Epithelial cell of prostate (primary cell): ENCODE results near the gene RNF145.

Experiments
- DNase-seq: peaks from one replicate; pipeline ENCODE4 v3.0.0-alpha.2; 2011; ENCODE audit warnings: low read depth, low spot score
- H3K27ac ChIP-seq: fragments of 450-650 bp; 2 replicates; pipeline ENCODE4 v1.5.1; 2017; ENCODE audit warnings: mild to moderate bottlenecking

The RNF145 gene

DNA sequence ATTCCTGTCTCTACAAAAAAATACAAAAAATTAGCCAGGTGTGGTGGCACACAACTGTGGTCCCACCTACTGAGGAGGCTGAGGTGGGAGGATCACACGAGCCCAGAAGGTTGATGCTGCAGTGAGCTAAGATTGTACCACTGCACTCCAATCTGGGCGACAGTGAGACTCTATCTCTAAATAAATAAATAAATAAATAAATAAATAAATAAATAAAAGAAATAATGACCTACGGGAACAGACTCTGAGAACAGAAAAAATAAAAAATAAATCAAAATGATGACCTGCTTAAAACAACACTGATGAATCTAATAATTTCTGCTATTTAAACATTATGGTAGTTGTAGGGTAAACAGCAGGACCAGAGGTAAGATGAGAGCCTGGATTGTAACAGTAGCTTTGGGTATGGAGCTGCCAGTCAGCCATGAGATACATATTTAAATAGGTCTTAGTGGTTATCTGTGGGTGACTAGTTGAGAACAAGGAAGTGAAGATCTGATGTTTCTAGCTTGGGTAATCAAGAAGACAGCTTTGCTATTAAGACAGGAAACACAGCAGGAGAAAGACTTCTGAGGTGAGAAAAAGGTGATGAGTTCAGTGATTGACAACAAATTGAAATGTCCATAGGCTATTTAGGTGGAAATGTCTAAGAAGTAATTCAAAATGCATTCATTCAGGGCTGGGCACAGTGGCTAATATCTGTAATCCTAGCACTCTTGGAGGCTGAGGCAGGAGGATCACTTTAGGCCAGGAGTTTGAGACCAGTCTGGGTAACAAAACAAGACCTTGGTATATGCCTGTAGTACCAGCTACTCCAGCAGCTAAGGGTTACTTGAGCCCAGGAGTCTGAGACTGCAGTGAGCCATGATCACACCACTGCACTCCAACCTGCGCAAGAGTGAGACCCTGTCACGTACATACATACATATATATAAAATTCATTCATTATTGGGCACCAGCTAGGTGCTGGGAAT is 11.0 kb downstream of the RNF145 start:
- DNase-seq = no peak
- no peak overlapping the region for H3K27ac ChIP-seq

DNA sequence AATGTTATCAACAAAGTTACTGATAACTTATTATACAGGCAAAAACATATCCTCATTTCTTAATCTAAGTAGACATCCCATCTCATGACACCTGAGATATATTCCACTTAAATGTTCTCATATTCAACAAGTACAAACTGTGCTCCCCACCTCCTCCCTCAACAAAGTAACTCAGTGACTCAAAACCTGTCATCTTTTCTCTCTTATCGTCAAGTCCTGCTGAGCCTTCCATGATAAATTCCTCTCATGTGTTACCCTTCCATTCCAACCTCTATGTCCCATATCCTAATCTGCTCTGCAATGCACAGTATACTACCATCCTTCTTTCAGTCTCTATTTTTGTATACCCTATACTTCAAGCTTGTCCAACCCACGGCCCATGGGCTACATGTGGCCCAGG is 13.6 kb downstream of the RNF145 start:
- no peak overlapping the region for H3K27ac ChIP-seq
- no peak for DNase-seq

DNA sequence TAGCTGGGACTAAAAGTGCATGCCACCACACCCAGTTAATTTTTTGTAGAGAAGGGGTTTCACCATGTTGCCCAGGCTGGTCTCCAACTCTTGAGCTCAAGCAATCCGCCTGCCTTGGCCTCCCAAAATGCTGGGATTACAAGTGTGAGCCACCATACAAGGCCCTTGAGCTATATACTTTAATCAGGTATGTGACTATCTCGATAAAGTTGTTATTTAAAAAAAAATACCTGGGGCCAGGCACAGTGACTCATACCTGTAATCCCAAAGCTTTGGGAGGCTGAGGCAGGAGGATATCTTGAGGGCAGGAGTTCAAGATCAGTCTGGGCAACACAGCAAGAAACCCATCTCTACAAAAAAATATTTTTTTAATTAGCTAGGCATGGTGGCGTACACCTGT is 19.2 kb downstream of the RNF145 start:
- no peak for DNase-seq
- peak overlapping the region; percentile 1 for H3K27ac ChIP-seq

DNA sequence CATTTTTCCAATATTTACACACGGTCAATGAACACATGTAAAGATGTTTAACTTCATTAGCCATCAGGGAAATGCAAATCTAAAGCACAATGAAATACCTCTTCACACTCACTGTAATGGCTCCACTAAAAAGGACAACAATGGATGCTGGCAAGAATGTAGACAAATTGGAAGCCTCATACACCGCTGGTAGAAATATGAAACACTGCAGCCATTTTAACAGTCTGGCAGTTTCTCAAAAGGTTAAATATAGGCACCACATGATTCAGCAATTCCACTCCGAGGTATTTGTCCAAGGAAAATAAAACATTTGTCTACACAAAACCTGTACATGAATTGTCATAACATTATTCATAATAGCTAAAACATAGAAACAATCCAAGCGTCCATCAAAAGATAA is 20.0 kb downstream of the RNF145 start:
- H3K27ac ChIP-seq = peak overlapping the region; percentile 1
- DNase-seq = no peak

DNA sequence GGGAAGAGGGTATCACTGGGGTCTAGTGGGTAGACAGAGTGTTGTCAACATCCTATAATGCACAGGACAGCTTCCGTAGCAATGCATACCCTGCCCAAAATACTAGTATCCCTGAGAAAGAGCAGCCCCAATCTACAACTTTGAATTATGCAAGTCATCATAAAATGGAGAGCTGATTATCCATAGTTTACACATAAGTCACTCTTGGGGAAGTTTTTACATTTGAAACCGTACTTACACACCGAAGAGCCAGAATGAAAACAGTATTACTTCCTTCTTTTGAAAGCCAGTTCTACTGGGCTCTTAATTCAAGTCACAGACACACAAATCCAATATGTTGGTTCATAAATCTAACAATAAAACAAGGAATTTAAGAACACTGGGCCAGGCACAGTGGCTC is 21.6 kb downstream of the RNF145 start:
- peak overlapping the region; percentile 49 for H3K27ac ChIP-seq
- no peak for DNase-seq

DNA sequence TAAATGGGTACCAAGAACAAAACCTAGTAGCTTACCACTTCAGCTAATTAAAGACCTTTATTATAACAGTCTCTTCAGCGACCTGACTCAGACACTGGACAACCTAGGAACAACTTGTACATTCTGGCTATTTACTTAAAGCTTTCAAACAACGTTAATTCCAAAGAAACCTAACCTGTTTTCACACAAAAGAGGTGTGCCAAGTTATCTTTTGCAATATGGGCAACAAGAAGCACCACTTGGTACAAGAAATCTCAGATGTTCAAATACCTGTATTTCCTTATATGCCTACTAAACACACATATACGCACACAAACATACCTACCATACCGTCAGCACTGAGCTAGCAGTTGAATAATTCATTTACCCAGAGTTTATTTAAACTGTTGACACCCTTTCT is 23.0 kb downstream of the RNF145 start:
- DNase-seq = no peak
- peak overlapping the region; percentile 49 for H3K27ac ChIP-seq

DNA sequence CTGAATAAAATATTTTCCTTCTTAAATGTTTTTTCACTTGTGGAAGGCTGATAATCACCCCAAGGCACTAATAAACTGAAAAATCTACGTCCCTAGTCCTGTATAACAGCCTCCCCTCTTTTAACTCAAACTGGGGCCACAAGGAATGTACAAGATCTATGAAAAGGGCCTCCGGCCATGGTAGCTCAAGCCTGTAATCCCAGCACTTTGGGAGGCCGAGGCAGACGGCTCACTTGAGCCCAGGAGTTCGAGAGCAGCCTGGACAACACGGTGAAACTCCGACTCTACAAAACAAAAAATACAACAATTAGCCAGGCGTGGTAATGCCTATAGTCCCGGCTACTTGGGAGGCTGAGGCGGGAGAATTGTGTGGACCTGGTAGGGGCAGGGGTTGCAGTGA is 23.6 kb downstream of the RNF145 start:
- DNase-seq = no peak
- peak overlapping the region; percentile 49 for H3K27ac ChIP-seq

DNA sequence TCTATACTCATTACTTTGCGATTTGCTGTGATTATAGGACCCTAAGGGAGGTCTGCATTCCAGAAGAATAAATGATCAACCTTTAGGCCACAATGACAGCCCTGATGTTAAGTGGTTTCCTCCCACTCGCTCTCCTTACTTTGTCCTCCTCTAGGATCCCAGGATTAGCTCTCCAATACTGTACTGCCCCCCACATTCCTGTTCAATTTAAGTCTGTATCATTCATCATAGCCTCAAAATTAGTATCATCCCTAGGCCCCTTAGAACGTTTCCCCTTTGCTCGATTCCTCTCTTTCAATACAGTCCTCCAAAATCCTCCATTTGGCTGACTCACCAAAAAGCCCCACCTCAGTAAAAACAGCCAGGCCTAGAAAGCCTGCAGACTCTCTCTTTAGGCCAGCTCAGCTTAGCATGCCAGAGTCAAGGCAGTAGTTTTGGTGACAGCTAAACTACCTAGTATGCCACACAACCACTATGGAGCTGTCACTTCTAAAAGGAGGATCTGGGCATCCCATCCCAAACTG is 24.4 kb downstream of the RNF145 start:
- no peak for DNase-seq
- H3K27ac ChIP-seq = peak overlapping the region; percentile 49

DNA sequence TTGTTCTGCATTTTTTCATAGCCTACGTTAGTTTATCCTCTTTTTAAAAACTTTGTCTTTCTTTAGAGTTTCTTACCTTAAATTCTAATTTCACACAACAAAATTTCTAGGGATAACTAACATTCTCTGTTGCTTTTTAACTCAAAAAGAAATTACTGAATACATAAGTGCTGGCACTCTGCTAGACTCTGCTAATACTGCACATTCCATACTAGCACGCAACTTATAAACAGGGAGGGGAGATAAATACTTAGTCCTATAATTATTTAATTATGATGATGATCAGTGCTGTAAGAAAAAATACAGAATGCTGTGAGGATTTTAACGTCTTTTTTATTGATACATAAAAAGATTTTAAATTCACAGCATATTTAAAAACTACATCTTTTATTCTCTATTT is 25.1 kb downstream of the RNF145 start:
- no peak for DNase-seq
- peak overlapping the region; percentile 49 for H3K27ac ChIP-seq

DNA sequence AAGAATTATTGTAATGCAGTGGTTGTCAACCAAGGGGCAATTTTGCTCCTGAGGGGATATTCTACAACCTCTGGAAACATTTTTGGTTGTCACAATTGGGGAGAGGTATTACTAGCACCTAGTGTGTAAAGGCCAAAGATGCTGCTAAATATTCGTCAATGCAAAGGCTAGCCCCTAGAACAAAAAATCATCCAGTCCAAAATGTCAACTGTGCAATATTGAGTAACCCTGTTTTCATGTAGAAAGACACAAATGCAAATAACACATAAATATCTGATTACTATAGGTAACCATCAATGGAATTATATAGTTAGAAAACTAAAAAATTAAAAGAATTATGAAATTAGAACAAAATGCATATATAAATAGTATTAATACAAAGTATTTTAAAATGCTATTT is 26.1 kb downstream of the RNF145 start:
- peak overlapping the region; percentile 14 for H3K27ac ChIP-seq
- DNase-seq = no peak

DNA sequence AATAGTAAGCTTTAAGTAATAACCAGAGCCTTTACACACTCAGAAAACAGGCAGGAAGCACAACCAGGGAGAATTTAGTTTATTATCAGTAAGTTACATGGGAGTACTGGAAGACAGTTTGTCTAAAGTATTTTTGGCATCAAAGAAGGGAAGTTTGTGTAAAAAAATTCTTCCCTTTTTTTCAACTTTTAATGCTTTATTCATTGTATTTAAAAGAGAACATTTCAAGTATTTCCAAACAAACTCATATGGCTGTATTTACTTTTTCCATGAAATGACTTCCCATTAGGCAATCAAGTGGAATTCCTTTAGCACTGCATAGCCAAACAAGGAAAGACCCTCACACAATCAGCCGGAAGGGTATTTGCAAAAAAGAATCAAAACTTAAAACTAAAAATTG is 26.7 kb downstream of the RNF145 start:
- DNase-seq = no peak
- peak overlapping the region; percentile 14 for H3K27ac ChIP-seq

DNA sequence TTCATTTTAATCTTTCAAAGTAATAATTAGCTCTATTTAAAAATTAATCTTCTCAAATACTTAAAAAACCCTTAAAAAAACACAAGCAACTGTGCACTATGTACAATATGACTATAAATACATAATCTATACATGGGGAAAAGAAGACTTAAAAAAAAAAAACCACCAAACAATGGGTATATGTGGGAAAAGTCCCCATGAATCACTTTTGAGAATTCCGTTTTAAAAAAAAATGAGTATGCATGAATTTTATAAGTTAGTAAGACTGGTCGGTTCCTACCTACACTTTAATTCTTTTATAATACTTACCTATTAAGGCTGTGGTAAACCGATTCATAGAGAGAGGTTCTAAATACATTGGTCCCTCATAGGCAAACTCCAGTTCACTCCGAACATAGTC is 27.7 kb downstream of the RNF145 start:
- peak overlapping the region; percentile 73 for H3K27ac ChIP-seq
- DNase-seq = no peak

DNA sequence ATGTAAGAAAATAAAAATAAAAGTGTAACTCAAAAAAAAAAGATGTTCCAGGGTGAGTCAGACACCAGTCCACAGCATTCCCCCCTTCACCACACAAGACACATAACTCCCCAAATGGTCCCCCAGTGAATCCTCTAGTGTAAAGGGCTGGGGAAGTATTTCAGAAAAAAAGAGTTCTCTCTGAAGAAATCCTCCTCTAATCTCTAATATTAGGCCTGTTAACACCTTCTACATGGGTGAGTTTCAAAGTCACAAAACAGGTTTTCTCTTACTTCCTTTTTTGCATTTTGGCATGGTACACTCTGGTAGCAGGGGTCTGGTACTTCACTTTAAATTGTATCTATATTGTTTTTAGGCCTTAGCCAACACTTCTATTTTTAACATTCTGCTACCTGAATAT is 28.2 kb downstream of the RNF145 start:
- peak overlapping the region; percentile 73 for H3K27ac ChIP-seq
- no peak for DNase-seq

DNA sequence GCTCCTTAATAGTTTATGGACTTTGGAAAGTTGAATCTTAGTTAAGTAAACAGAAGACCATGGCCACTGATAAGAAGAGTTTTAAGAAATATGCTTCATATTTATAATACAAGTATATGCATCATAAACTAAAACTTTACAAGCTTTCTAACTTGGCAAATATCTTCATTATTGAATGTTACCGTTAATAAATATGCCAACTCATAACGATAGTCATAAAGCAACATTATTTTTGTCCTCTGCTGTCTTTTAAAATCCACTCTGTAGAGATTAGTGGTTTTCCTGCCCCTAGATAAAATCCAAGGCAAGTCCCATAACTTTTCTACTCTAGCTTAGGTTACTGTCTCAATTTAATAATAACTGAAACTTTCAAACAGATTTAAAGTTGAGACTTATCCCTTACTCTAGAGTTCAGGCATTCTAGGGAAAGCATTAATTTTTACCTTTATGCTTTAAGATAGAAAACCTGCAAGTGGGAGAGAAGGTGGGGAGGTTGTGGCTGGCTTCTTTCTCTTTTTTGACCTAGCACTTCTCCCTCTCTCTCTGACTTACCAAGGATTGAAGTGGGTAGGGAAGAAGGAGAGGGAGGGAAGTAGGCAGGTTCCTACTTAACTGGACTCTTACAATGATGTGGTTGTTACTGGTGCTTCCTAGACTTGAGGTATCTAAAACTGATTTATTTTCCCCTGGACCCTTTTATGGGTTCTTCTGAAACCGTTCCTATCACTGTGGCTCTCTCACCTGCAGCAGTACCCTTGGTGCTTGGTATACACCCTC is 29.6 kb downstream of the RNF145 start:
- no peak for DNase-seq
- H3K27ac ChIP-seq = peak overlapping the region; percentile 73

DNA sequence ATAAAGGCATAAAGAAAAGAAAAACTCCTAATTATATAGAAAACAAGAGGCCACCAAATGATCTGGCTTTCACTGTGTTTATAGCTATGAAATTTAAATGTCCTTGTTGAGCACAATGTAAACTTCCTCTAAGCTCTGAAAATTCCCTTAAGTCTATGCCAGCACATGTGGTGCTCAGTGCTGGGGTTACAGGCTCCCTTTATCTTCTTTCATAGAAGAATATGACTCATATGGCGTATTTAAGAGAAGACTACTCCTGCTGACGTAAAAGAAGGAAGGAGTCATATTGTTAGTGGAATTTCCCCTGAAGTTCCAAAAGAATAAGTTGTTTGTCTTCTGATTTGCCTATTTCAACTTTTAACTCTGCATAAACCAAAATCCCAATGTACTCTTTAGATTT is 30.4 kb downstream of the RNF145 start:
- peak overlapping the region; percentile 73 for H3K27ac ChIP-seq
- DNase-seq = peak; percentile 94

DNA sequence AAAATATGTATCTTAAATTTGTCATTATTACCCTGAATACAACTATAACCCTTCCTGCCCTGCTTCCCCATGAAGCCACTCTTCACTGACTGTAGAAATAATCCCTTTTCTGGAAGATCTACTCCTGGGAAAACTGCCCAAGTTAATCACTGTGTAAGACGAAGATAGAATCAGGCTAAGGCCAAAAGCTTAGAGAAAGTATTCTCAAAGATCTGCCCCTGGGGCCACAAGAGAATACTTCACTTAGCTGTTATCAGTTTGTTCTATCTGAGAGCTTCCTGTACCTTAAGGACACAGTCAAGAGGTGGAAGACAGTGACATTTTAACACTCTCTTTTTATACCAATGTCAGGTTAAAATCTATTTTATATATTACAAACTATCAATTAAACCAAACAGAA is 33.8 kb downstream of the RNF145 start:
- DNase-seq = no peak
- no peak overlapping the region for H3K27ac ChIP-seq

DNA sequence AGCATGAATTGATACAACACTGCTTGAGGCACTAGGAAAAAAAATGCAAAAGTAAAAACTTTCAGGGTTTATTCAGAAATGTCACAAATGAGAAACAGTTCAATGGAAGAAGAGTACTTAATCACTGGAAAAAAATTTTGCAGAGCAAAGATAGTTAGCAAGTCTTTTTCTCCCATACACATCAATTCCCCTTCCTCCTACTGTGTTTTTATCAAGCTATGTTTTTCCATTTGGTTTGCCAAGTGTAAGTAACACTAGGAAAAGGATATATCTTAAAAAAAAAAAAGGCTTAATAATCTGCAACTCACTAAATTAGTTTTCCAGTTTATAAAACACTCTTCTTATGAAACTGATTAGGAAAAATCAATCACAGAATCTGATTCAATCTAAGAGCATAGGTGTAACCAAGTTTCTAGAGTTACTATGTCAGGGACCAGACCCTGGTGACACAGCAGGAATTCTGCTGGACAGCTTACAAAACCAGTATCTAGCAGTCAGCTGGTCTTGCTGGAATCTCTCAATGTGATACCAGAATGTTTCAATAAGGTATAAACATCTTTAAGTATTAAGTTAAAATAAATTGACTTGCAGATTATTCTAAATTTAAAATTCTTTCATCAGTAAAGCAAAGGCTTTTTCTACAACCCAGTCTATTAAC is 34.7 kb downstream of the RNF145 start:
- H3K27ac ChIP-seq = no peak overlapping the region
- DNase-seq = no peak

DNA sequence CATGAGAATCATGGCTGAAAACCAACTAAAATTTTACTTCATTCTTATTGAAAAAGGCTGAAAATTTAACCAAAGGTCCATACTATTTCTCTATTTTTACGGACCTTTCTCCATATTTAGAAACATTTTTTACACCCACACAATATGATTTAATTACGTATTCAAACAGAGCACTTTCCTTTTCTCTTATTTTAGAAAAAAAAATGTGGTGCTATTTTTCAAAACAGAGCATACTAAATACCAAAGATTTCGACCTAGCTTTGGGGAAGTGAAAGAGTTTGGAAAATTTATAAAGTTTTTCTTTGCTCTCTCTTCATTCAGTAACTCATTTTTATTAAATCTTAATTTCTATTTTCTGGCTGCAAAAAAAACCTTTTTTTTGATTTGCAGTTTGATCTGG is 38.1 kb downstream of the RNF145 start:
- DNase-seq = no peak
- H3K27ac ChIP-seq = no peak overlapping the region

DNA sequence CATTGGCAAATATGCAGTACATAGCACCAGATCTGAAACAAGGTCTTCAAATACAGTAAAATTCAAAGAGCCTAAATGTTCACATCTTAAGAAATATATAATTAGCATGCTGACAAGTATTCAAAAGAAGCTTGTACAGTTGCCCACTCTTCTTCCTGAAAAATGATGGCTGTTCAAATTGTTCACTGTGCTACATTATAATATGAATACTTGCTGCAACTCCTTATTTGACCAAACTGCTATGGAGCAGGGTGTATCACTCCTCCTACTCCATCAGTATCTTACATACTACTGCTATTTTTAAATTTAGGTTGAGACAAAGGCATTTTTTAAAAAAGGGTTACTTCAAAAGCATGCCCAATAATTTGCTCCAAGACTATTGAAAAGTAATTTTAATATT is 39.3 kb downstream of the RNF145 start:
- no peak overlapping the region for H3K27ac ChIP-seq
- no peak for DNase-seq

DNA sequence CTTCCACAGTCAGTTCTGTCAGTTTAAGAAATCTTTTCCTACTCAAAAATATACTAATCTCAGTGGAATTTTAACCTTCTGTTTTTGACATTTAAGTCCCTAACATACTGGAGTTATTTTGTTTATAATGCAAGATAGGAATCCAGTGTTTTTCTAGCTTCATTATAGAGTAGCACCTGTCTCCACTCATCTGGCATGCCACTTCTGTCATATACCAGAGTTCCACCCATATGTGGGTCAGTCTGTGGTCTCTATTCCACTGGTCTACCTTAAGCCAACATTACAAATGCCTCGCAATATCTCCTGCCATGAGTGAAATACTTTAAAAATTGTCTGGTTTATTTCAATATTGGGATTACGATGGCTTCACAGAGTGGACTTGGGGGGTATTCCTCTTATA is 42.9 kb downstream of the RNF145 start:
- no peak overlapping the region for H3K27ac ChIP-seq
- DNase-seq = no peak

DNA sequence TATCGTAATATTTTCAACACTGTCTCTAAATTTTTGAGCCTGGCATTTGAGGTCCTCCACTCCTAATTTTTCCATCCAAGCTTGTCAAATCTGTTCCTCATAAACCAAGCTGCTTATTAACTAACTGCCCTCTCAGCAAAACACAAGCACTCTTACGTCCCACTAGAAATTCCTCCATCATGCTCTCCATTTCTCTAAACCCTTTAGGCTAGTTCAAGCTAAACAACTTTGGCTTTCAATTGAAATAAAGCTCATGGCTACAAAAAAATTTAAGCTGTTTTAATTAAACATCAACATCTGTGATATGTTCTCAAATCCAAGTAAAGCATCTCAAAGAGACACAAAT is 45.7 kb downstream of the RNF145 start:
- H3K27ac ChIP-seq = peak overlapping the region; percentile 75
- DNase-seq = no peak
